SK-MEL-5 (cell line): ENCODE results near the gene PPP1R9A. TPM values are rescaled to one million over a fixed set of nuclear protein-coding genes. Genes with fewer than 3 reads are reported as not detected.

Experiments
- DNase-seq: peaks from one replicate; pipeline ENCODE4 v3.0.0-alpha.2; 2016; ENCODE audit warnings: low read depth, low spot score
- in situ Hi-C: cut with HindIII; loops from 2 replicates; pipeline ENCODE4 v1.10.0; 2016; ENCODE audit warnings: low sequenced_read_pairs, high pct_unique_total_duplicates, low pct_unique_long_range_greater_than_20kb
- total RNA-seq: library from RNA; depleted of rRNA; stranded (reverse); fragments of >200 nt; shearing (Covaris generic); gene quantifications from 2 replicates; pipeline ENCODE4 v1.2.3, GENCODE V29; 2014

Gene PPP1R9A
- total RNA-seq, 1 experiment from 2014 or later = 3.0 TPM

- in situ Hi-C loops = no loop called here
- DNase-seq = no peak
Measured at GRCh38 chr7:94906065-94906851, 1.1 kb upstream of the PPP1R9A start.

GRCh38 chr7:94907811-94908322 is 473 bp downstream of the PPP1R9A start:
- in situ Hi-C loops = no loop called here
- peak; percentile 15 for DNase-seq

- in situ Hi-C loops = no loop called here
- peak; percentile 25 for DNase-seq
Measured at GRCh38 chr7:94908323-94909178, 1.2 kb downstream of the PPP1R9A start.

- DNase-seq = no peak
- in situ Hi-C loops = no loop called here
Measured at GRCh38 chr7:94909179-94909466, 1.7 kb downstream of the PPP1R9A start.

- in situ Hi-C loops = no loop called here
- DNase-seq = no peak
Measured at GRCh38 chr7:94912085-94912484, 4.7 kb downstream of the PPP1R9A start.

- in situ Hi-C loops = no loop called here
- no peak for DNase-seq
Measured at GRCh38 chr7:94913391-94913790, 6.0 kb downstream of the PPP1R9A start.

GRCh38 chr7:94921911-94922310 is 14.5 kb downstream of the PPP1R9A start:
- no peak for DNase-seq
- in situ Hi-C loops = no loop called here

GRCh38 chr7:94922457-94922856 is 15.1 kb downstream of the PPP1R9A start:
- no peak for DNase-seq
- in situ Hi-C loops = no loop called here

GRCh38 chr7:94923412-94923811 is 16.0 kb downstream of the PPP1R9A start:
- DNase-seq = no peak
- in situ Hi-C loops = no loop called here

GRCh38 chr7:94928168-94928707 is 20.8 kb downstream of the PPP1R9A start:
- DNase-seq = no peak
- in situ Hi-C loops = no loop called here

GRCh38 chr7:94933256-94933990 is 26.0 kb downstream of the PPP1R9A start:
- in situ Hi-C loops = no loop called here
- DNase-seq = no peak

- in situ Hi-C loops = no loop called here
Measured at GRCh38 chr7:94939395-94939794, 32.0 kb downstream of the PPP1R9A start.

GRCh38 chr7:94940241-94940640 is 32.8 kb downstream of the PPP1R9A start:
- in situ Hi-C loops = no loop called here
- no peak for DNase-seq

More at GRCh38 chr7:94939395-94939794, 32.0 kb downstream of the PPP1R9A start:
- DNase-seq = no peak

- in situ Hi-C loops = no loop called here
- no peak for DNase-seq
Measured at GRCh38 chr7:94941844-94942632, 34.6 kb downstream of the PPP1R9A start.

- in situ Hi-C loops = no loop called here
- no peak for DNase-seq
Measured at GRCh38 chr7:94943134-94943533, 35.7 kb downstream of the PPP1R9A start.

GRCh38 chr7:94949532-94949931 is 42.1 kb downstream of the PPP1R9A start:
- in situ Hi-C loops = no loop called here
- DNase-seq = no peak

GRCh38 chr7:94955807-94956206 is 48.4 kb downstream of the PPP1R9A start:
- in situ Hi-C loops = no loop called here
- no peak for DNase-seq
